ENCODE results near the gene PRSS2.
A peak's percentile ranks its signal among the peaks of the same experiment; 100 is the strongest.

Gene PRSS2

GRCh38 chr7:142787783-142788182, 17.0 kb downstream of the PRSS2 start:
- no peak for DNase-seq

GRCh38 chr7:142788303-142789289, 17.8 kb downstream of the PRSS2 start:
- peak; percentile 47 for DNase-seq

- DNase-seq = peak; percentile 47
These were observed 18.7 kb downstream of the PRSS2 start for GRCh38 chr7:142789441-142789840.

- peak; percentile 26 for DNase-seq
These were observed 19.3 kb downstream of the PRSS2 start for GRCh38 chr7:142790056-142790455.

GRCh38 chr7:142790555-142790954, 19.8 kb downstream of the PRSS2 start:
- DNase-seq = no peak

- DNase-seq = no peak
These were observed 20.7 kb downstream of the PRSS2 start for GRCh38 chr7:142791502-142791901.

- no peak for DNase-seq
These were observed 21.4 kb downstream of the PRSS2 start for GRCh38 chr7:142792129-142792528.

- no peak for DNase-seq
These were observed 21.8 kb downstream of the PRSS2 start for GRCh38 chr7:142792593-142792992.

- no peak for DNase-seq
These were observed 22.4 kb downstream of the PRSS2 start for GRCh38 chr7:142793156-142793555.

GRCh38 chr7:142795339-142795863, 24.6 kb downstream of the PRSS2 start:
- peak; percentile 82 for DNase-seq

- no peak for DNase-seq
These were observed 25.3 kb downstream of the PRSS2 start for GRCh38 chr7:142796001-142796500.

- DNase-seq = peak; percentile 65
These were observed 26.0 kb downstream of the PRSS2 start for GRCh38 chr7:142796501-142797390.

- DNase-seq = peak; percentile 51
These were observed 26.9 kb downstream of the PRSS2 start for GRCh38 chr7:142797391-142798377.

GRCh38 chr7:142798451-142799436, 28.0 kb downstream of the PRSS2 start:
- DNase-seq = peak; percentile 34

- no peak for DNase-seq
These were observed 28.7 kb downstream of the PRSS2 start for GRCh38 chr7:142799437-142799835.

GRCh38 chr7:142800088-142800487, 29.3 kb downstream of the PRSS2 start:
- DNase-seq = no peak

GRCh38 chr7:142800699-142801260, 30.0 kb downstream of the PRSS2 start:
- DNase-seq = no peak

- DNase-seq = no peak
These were observed 31.0 kb downstream of the PRSS2 start for GRCh38 chr7:142801601-142802295.

- DNase-seq = no peak
These were observed 31.5 kb downstream of the PRSS2 start for GRCh38 chr7:142802301-142802700.
